Endothelial cell of umbilical vein (primary cell): Measurements from ENCODE around the gene BCOR. TPM values are rescaled to one million over a fixed set of nuclear protein-coding genes. Genes with fewer than 3 reads are reported as not detected.

Experiments
- BruUV-seq: library from RNA; stranded (reverse); fragments of 400-500 nt; replicated peaks from 2 replicates; lab custom pipeline; 2021; lab: Mats Ljungman, UMichigan
- CTCF ChIA-PET: fragments of 300-600, 350-600 bp; sonication (Branson Sonifier 250); formaldehyde crosslinking; loops from one replicate; lab custom pipeline; 2021; ENCODE audit warnings: antibody characterized with exemption, inconsistent platforms; lab: Charles Lee
- POLR2A ChIA-PET: fragments of 300-600, 350-600 bp; sonication (Branson Sonifier 250); formaldehyde crosslinking; loops from one replicate; lab custom pipeline; 2021; ENCODE audit warnings: antibody characterized with exemption, inconsistent platforms; lab: Charles Lee
- DNase-seq: peaks from one replicate; pipeline ENCODE4 v3.0.0-alpha.2; 2011; ENCODE audit warnings: low read depth, low spot score
- FAIRE-seq: peaks from 2 replicates; lab custom pipeline; 2011; peaks lifted over from hg19 to GRCh38; lab: Jason Lieb, UNC
- H2AFZ ChIP-seq: 2 replicates; pipeline ENCODE4 v1.6.0; 2012; ENCODE audit warnings: low read depth, low read length, control low read depth, inconsistent platforms
- H3K27ac ChIP-seq: 2 replicates; pipeline ENCODE4 v1.5.1; 2011; ENCODE audit warnings: low read depth, mild to moderate bottlenecking, control low read depth, low read length, moderate library complexity; ENCODE audit not compliant: insufficient read depth
- H3K27me3 ChIP-seq, 2 experiments: 2 replicates each; pipeline versions ENCODE4 v1.6.0 to v1.6.1; 2011; ENCODE audit warnings: low read length in 2 of 2, mixed read lengths in 1 of 2; ENCODE audit not compliant: control insufficient read depth in 2 of 2, insufficient read depth in 2 of 2
- H3K36me3 ChIP-seq, 2 experiments: 2 replicates in 1 of 2; 3 replicates in 1 of 2; pipeline ENCODE4 v1.5.1; 2011; ENCODE audit warnings: low read length in 2 of 2, mild to moderate bottlenecking in 1 of 2, moderate library complexity in 1 of 2; ENCODE audit not compliant: control insufficient read depth in 2 of 2, insufficient read depth in 2 of 2; ENCODE audit errors: extremely low read depth in 1 of 2
- H3K4me1 ChIP-seq: 3 replicates; pipeline ENCODE4 v1.5.1; 2011; ENCODE audit warnings: mild to moderate bottlenecking, low read length; ENCODE audit not compliant: control insufficient read depth, insufficient read depth; ENCODE audit errors: extremely low read depth
- H3K4me2 ChIP-seq: 2 replicates; pipeline ENCODE4 v1.6.1; 2011; ENCODE audit warnings: low read length, control low read depth, mixed read lengths; ENCODE audit not compliant: insufficient read depth
- H3K4me3 ChIP-seq, 3 experiments: fragments of 200-600 bp in 1 of 3; sonication (generic), shearing (Covaris generic) in 1 of 3; replicated peaks in 1 of 3; 2 replicates each; pipeline ENCODE4 v1.5.1; 2011 to 2016; ENCODE audit warnings: control low read depth in 3 of 3, low read length in 3 of 3, mild to moderate bottlenecking in 2 of 3, inconsistent platforms in 1 of 3, low read depth in 1 of 3, moderate library complexity in 1 of 3; ENCODE audit not compliant: insufficient read depth in 1 of 3
- H3K79me2 ChIP-seq: 2 replicates; pipeline ENCODE4 v1.6.0; 2012; ENCODE audit warnings: low read length, inconsistent platforms; ENCODE audit not compliant: control insufficient read depth, insufficient read depth
- H3K9ac ChIP-seq: replicated peaks from 2 replicates; pipeline ENCODE3; 2011; ENCODE audit warnings: low read length, control low read depth; ENCODE audit not compliant: insufficient read depth; ENCODE audit errors: extremely low read depth
- H3K9me1 ChIP-seq: replicated peaks from 3 replicates; pipeline ENCODE4 v1.6.0; 2011; ENCODE audit warnings: mild to moderate bottlenecking, low read length; ENCODE audit not compliant: control insufficient read depth, insufficient read depth; ENCODE audit errors: extremely low read depth
- H3K9me3 ChIP-seq: replicated peaks from 2 replicates; pipeline ENCODE4 v1.5.1; 2012; ENCODE audit warnings: low read length, inconsistent platforms; ENCODE audit not compliant: control insufficient read depth, insufficient read depth
- H4K20me1 ChIP-seq: replicated peaks from 2 replicates; pipeline ENCODE3; 2011; ENCODE audit warnings: mild to moderate bottlenecking, low read length; ENCODE audit not compliant: control insufficient read depth, insufficient read depth; ENCODE audit errors: extremely low read depth
- EZH2 ChIP-seq: IDR thresholded peaks from 2 replicates; pipeline ENCODE4 v1.6.1; 2012; ENCODE audit warnings: borderline replicate concordance, low read depth, mild to moderate bottlenecking, moderate library complexity, low read length, inconsistent platforms; ENCODE audit not compliant: severe bottlenecking
- FOS ChIP-seq: IDR thresholded peaks from 2 replicates; pipeline ENCODE4 v1.6.1; 2011; ENCODE audit warnings: mild to moderate bottlenecking, low read length, moderate library complexity, borderline replicate concordance; ENCODE audit not compliant: insufficient read depth
- GATA2 ChIP-seq: IDR thresholded peaks from 2 replicates; pipeline ENCODE4 v1.7.0; 2011; ENCODE audit warnings: low read depth, mild to moderate bottlenecking, moderate library complexity, mixed read lengths, low read length; ENCODE audit not compliant: insufficient read length, insufficient read depth
- JUN ChIP-seq: IDR thresholded peaks from 2 replicates; pipeline ENCODE4 v1.6.1; 2011; ENCODE audit warnings: borderline replicate concordance, low read depth; ENCODE audit not compliant: insufficient read length, insufficient read depth
- MYC ChIP-seq: IDR thresholded peaks from one replicate; pipeline ENCODE4 v1.6.1; 2011; ENCODE audit warnings: mild to moderate bottlenecking, low read depth, low read length
- POLR2A ChIP-seq: IDR thresholded peaks from 2 replicates; pipeline ENCODE4 v1.6.1; 2012; ENCODE audit warnings: low read depth, mild to moderate bottlenecking, control low read depth, low read length
- POLR2AphosphoS5 ChIP-seq: IDR thresholded peaks from 2 replicates; pipeline ENCODE4 v1.6.1; 2012; ENCODE audit warnings: low read depth, mild to moderate bottlenecking, control low read depth, low read length, moderate library complexity; ENCODE audit not compliant: insufficient read depth
- dilution Hi-C: fragments of 300-500 bp; cut with MboI; formaldehyde crosslinking; loops from one replicate; pipeline ENCODE4 v1.15.0; 2019; ENCODE audit warnings: low sequenced_read_pairs; ENCODE audit not compliant: extremely low pct_ligation_motif_present
- intact Hi-C: fragments of 100-400 bp; cut with micrococcal nuclease; formaldehyde crosslinking; loops from one replicate; pipeline ENCODE4 v1.10.0; 2022
- polyA plus RNA-seq, 4 experiments: library from polyadenylated mRNA; depleted of rRNA in 3 of 4; stranded (reverse) in 3 of 4; unstranded in 1 of 4; fragments of >200 nt; gene quantifications; 2 replicates each; pipeline versions ENCODE4 v1.2.1 to v1.2.3, GENCODE V29; 2011 to 2012; ENCODE audit warnings: missing spikeins in 1 of 4
- total RNA-seq: library from RNA; stranded (reverse); gene quantifications from 2 replicates; pipeline ENCODE4 v1.2.3, GENCODE V29; 2021
- TF ChIP-seq, protein P1 (sequence below): IDR thresholded peaks from 2 replicates; pipeline ENCODE4 v1.6.1; 2011; ENCODE audit not compliant: insufficient read depth, insufficient read length
- TF ChIP-seq, protein P2 (sequence below), 2 donors: IDR thresholded peaks; 1 replicate in 1 of 2; 2 replicates in 1 of 2; pipeline ENCODE4 v1.5.1; 2011; ENCODE audit warnings: low read length in 2 of 2, mild to moderate bottlenecking in 2 of 2, moderate library complexity in 2 of 2, control low read depth in 1 of 2, inconsistent platforms in 1 of 2, low read depth in 1 of 2; ENCODE audit not compliant: insufficient read depth in 1 of 2; ENCODE audit errors: extremely low read depth in 1 of 2

Gene BCOR
- total and polyA plus RNA-seq, 2 donors (not counting 3 experiments of a cell fraction or from before 2014, with no cell fraction given), result 10.1 to 24.2 TPM

DNA sequence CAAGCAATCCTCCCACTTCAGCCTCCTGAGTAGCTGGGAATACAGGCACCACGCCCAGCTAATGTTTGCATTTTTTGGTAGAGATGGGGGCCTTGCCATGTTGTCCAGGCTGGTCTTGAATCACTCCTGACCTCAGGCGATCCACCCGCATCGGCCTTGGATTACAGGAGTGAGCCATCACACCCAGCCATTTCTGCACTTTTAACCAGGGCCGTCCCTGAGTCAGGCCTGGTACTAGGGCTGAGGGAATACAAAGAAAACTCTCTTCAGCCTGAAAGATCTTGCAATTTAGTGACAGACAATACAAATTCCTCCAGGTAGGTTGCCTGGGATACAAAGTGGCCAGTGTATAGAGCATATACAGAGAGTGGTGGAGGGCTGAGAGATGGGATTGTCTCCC is 65.8 kb downstream of the BCOR start:
- H3K4me2 ChIP-seq, result no peak overlapping the region
- ChIA-PET CTCF (no interaction called here), POLR2A (no interaction called here)
- no TSS peak for BruUV-seq
- DNase-seq, result no peak
- intact Hi-C loops, result no loop called here
- no peaks in the 10 kb centered on the region for H3K9me1 ChIP-seq
- H3K4me3 ChIP-seq, result no peak overlapping the region
- no peaks in the 10 kb centered on the region for H4K20me1 ChIP-seq
- no peaks in the 10 kb centered on the region for H3K27me3 ChIP-seq
- no peak overlapping the region for H3K9ac ChIP-seq
- H3K79me2 ChIP-seq, result no peaks in the 10 kb centered on the region
- H2AFZ ChIP-seq, result no peak overlapping the region
- H3K36me3 ChIP-seq, result no peaks in the 10 kb centered on the region
- H3K9me3 ChIP-seq, result no peaks in the 10 kb centered on the region
- no peaks in the 10 kb centered on the region for H3K4me1 ChIP-seq
- no peak for TF ChIP-seq POLR2A
- no peak for TF ChIP-seq FOS
- no peak for TF ChIP-seq EZH2
- TF ChIP-seq, protein P1, sequence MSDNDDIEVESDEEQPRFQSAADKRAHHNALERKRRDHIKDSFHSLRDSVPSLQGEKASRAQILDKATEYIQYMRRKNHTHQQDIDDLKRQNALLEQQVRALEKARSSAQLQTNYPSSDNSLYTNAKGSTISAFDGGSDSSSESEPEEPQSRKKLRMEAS, result no peak
- TF ChIP-seq JUN, result no peak
- TF ChIP-seq, protein P2, sequence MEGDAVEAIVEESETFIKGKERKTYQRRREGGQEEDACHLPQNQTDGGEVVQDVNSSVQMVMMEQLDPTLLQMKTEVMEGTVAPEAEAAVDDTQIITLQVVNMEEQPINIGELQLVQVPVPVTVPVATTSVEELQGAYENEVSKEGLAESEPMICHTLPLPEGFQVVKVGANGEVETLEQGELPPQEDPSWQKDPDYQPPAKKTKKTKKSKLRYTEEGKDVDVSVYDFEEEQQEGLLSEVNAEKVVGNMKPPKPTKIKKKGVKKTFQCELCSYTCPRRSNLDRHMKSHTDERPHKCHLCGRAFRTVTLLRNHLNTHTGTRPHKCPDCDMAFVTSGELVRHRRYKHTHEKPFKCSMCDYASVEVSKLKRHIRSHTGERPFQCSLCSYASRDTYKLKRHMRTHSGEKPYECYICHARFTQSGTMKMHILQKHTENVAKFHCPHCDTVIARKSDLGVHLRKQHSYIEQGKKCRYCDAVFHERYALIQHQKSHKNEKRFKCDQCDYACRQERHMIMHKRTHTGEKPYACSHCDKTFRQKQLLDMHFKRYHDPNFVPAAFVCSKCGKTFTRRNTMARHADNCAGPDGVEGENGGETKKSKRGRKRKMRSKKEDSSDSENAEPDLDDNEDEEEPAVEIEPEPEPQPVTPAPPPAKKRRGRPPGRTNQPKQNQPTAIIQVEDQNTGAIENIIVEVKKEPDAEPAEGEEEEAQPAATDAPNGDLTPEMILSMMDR (IDR thresholded peaks at IDR 0.05; ENCODE audit: extremely low read depth in 1 of 2, insufficient read depth in 1 of 2, low read depth in 1 of 2, low read length in 2 of 2), result no peak
- no peak for TF ChIP-seq MYC
- TF ChIP-seq POLR2AphosphoS5, result no peak
- TF ChIP-seq GATA2, result no peak
- no peak for FAIRE-seq
- no peak overlapping the region for H3K27ac ChIP-seq
- dilution Hi-C loops, result no loop called here
